HG02588 (cell line): ENCODE data around the gene OGFR.
A peak's percentile ranks its signal among the peaks of the same experiment; 100 is the strongest.

Source experiments
- ATAC-seq: cut with Tn5 transposase; IDR thresholded peaks from one replicate; pipeline ENCODE4 v1.9.1; 2021; ENCODE audit warnings: mild to moderate bottlenecking, moderate library complexity; ENCODE audit not compliant: unreplicated experiment

The OGFR gene

DNA sequence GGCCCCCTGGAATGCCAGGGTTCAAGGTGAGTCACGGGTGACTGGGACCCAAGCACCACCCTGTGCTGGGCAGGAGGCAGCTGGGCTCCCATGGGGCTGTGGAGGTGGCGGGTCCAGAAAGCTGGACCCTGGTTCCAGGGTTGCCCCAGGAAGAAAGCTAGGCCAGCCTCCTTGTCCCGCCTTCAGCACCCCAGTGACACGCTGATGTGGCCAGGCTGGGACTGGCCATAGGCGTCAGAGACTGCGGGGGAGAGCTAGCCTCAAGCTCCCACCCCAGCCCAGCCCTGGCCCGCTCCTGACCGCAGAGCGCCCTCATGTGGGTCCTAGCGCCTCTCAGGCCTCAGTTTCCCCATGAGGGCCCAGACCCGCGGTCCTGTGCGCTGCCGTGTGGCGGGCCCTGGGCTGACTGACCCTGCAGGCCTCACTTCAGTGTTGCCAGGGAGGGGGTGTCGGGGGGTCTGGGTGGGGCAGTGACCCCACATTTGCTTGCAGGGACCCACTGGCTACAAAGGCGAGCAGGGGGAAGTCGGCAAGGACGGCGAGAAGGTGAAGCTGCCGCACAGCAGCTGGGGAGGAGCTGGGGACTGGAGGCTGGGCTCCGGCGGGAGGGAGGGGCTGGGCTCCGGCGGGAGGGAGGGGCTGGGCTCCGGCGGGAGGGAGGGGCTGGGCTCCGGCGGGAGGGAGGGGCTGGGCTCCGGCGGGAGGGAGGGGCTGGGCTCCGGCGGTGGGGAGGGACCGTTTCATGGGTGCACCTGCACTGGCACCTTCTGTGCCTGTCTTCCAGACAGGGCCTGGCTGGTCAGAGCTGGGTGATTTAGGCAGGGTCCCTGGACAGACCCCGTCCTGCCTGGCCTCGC lies 20.1 kb downstream of the OGFR start:
- no peak for ATAC-seq

DNA sequence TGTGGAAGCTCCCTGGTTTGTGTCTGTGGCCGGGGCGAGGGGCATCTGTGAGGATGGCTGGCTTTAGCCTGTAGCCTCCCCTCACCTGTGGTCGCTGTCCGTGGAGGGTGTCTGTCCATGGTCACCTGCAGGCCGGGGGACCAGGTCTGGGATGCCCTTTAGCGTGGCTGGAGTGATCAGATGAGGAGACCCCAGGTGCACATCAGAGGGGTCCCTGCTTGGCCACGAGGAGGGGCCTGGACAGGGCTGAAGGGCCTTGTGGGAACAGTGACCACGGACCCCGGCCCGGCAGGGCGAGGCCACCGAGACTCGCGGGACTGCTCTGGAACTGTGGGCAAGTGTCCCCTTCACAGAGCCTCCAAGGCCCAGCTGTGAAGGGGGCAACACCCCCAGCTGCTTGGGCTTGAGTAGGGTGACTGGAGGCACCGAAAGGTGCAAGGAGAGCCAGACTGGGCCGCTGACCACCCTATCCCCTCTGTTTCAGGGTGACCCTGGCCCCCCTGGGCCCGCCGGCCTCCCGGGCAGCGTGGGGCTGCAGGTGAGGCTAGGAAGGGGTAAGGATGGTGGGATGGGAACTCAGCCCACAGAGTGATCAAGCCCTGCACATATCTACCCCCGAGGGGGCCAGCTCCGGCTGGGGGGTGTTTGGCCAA lies 20.8 kb downstream of the OGFR start:
- no peak for ATAC-seq

DNA sequence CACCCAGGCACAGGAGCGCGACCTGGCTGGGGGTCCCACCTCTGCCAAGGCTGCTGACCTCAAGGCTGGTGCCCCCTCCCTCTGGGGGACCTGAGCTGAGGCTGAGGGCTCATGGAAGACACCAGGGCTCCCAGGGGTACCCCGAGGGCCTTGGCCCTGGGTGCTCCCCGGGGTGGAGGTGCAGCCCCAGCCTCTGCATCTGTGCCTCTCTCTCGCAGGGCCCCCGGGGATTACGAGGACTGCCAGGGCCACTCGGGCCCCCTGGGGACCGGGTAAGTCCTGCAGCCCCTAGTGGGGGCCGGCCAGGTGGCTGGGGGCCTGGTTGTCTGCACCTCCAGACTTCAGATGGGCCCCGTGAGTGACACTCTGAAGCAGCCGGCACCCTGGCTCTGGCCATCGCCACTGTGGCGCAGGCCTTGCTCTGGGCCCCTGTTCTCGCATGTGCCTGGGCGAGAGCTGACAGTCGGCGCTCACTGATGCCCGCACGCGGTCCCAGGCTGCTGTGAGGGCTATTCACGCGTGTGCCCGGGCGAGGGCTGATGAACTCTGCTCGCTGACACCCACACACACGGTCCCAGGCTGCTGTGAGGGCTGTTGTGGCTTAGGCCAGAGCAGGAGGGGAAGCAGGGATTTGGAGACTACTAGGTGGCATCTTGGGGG lies 21.5 kb downstream of the OGFR start:
- no peak for ATAC-seq

DNA sequence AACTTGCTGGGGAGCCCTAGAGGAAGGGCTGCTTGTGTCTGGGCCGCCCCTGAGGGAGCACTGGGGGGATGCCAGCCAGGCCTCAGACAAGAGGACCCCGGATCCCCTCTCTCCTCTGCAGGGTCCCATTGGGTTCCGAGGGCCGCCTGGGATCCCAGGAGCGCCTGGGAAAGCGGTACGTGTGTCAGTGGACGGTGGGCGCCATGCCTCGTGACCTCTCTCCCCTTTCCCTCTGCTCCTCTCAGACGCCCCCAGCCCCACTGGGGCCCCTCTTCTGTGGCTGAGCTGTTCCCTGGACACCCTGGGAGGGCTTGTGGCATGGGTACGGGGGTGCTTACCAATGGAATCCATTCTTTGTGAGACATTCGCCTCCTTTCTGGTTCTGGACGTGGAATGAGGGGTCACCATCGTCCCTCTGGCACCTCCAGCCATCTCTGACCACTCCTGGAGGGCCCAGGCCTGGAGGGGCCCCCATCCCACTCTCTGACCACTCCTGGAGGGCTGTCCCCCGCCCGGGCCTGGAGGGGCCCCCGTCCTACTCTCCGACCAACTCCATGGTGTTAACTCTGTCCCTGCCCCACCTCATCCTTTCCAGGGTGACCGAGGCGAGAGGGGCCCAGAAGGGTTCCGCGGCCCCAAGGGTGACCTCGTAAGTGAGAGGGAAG lies 22.1 kb downstream of the OGFR start:
- ATAC-seq, result no peak

DNA sequence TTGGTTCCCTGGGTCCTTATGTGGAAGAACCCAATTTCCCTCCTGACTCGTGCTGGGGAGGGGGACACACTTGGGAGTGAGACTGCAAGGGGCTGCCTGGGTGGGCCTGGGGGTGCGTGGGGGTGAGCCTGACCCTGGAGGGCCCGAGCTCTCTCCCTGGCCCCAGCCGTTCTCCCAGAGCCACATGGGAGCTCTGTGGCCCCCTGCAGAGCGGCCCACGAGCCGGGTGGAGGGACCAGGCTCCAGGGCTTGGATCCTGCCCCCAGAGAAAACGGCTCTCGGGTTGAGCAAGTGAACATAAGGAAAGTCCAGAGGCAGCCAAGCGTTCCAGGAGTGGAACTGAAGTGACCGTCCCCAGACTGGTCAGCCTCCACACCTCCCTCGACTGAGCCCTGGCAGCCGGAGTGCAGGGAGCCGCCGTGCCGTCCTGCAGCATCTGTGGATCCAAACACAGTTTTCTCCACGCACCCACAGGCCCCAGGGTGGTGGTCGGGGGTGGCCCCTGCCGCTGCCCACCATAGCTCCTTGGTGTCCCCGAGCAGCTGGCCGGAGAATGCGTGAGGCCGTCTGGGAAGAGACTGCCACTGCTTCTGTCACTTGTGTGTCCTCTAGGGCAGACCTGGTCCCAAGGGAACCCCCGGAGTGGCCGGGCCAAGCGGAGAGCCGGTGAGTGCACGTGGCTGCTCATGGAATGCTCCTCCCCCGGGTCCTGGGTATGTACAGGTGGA lies 22.8 kb downstream of the OGFR start:
- ATAC-seq, result no peak

DNA sequence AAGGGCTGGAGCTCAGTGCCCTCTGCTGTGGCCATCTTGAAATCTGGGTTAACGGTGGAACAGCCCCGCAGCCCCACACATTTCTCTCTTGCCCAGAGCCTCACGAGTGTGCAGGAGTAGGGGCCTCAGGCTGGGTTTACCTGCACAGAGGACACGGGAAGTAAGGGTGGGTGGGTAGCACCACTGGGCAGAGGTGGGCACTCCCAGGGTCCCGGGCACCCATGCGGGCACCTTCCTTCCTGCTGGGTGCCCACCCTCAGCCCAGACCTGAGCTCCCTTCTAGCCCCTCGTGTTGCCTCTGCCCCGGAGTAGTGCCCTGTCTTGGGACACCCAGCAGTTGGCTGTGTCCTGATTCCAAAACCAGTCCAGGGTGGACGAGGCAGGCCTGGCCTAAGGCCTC lies 23.4 kb downstream of the OGFR start:
- ATAC-seq, result no peak

DNA sequence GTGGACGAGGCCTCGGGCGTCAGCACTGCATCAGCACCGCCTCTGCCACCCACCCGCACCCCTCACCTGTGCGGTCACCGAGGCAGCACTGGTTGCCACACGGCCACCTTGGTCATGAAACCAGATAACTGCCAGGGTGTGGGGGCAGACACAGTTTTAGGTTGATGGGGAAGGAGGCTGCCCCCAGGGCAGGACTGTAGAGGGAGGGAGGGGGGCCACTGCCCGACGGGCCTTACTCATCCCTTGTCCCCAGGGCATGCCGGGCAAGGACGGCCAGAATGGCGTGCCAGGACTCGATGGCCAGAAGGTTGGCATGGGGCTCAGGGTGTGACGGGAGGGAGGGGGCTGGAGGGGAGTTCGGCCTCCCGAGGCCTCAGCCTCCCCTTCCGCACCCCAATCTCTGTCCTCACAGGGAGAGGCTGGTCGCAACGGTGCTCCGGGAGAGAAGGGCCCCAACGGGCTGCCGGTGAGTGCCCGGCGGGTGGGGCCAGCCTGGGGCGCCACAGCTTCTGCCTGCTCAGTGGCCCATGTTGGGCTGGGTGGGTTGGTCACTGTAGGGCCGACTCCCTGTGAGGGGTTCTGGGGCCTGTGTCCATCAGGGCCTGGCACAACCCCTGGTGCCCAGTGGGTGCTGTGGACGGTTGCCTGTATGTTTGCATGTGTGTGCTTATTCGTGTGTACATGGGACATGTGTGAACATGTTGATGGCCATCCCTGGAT lies 24.0 kb downstream of the OGFR start:
- no peak for ATAC-seq

DNA sequence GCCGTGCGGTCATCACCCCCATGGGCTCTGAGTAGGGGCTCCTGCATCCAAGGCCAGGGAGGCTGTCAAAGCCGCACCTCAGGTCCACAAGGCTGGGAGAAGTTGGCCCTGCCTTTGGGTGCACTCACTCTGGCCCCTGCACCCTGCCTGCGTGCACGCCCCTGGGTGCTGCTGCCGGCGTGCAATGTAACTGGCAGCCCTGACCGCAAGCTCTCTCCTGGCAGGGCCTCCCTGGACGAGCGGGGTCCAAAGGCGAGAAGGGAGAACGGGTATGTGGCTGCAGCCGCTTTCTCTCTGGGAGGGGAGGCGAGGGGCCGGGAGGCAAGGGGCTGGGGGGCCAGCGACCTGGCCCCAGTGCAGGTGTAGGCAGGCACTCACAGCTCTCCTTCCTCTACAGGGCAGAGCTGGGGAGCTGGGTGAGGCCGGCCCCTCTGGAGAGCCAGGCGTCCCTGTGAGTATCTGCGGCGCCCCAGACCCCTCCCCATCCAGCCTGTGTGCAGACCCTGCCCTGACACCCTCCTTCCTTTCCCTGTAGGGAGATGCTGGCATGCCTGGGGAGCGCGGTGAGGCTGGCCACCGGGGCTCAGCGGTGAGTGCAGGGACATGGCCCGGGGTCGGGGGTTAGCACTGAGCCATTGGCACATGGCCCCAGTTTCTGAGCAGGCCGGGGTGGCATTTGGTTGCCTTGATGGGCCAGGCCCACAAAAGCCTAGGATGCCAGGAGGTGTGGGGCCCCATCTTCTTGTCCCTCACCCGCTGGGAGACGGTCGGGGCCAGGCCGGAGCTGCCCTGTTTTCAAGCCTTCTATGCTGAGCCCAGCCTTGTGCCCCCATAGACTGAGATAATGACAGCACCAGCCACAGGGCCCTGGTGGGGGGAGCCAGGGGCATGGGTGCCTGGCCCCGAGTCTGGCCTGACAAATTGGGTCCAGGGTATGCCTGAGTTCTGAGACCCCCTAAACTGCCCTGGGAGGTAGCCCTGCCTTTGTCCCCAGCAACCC lies 24.9 kb downstream of the OGFR start:
- no peak for ATAC-seq

DNA sequence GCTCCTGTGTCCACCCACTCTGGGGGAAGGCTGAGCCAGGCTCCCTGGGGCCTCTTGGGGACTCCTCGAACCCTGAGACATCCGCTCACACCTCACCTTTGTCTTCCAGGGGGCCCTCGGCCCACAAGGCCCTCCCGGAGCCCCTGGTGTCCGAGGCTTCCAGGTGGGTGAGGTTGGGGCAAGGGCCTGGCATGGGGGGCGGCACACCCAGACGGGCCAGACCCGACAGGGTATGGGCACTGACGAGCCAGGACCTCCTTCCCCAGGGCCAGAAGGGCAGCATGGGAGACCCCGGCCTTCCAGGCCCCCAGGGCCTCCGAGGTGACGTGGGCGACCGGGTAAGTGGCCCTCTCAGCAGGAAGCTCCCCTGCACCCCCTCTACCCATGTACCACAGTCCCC lies 25.6 kb downstream of the OGFR start:
- ATAC-seq, result no peak

DNA sequence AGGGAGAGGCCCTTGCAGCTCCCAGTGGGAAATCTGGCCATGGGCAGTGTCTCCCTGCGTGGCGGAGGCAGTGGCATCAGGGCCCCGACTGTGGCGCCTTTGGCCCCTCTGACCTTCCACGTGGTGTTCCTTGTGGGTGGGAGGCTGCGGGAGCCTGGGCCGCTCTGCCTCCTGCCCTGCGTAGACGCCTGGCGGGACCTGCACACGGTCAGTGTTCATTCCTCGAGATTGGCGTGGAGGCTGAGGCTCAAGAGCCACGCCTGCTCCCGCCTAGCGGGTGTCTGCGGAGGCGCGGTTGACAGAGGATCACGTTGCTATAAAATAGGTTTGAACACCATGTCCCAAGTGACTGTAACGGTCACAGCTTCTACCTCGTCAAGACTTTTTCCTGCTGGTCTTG lies 26.2 kb downstream of the OGFR start:
- ATAC-seq, result no peak

DNA sequence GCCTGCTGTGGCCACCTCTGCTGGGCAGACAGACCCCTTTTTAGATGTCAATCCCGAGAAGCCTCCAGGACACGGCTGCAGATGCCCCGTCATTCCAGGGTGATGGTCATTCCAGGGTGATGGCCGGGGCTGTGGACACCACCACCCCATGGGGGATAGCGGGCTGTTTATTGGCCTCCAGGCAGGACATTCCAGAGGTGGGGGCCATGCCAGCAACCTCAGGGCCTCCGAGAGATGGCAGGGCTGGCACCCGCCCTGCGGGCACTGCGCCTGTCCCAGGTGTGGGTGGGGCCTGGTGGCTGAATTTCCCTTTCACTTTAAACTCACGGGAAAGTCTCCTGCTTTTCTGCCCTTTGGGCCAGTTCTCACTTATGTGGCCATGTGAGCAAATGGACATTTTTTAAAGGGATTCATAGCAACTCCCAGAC lies 26.7 kb downstream of the OGFR start:
- ATAC-seq, result no peak

DNA sequence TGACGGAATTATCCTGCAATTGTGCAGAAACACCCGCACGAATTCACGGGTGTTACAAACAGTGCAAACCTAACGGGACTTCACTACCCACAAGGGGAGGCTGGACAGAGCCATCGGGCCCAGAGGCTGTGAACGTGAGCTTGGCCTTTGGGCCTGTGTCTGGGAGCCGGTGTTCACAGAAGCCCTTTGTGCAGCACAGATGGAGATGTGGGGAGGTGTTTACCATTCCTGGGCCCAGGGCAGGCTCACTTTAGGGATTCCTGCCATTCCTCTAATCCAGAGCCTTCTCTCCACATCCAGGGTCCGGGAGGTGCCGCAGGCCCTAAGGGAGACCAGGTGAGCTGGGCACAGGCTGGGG lies 27.2 kb downstream of the OGFR start:
- ATAC-seq, result no peak

DNA sequence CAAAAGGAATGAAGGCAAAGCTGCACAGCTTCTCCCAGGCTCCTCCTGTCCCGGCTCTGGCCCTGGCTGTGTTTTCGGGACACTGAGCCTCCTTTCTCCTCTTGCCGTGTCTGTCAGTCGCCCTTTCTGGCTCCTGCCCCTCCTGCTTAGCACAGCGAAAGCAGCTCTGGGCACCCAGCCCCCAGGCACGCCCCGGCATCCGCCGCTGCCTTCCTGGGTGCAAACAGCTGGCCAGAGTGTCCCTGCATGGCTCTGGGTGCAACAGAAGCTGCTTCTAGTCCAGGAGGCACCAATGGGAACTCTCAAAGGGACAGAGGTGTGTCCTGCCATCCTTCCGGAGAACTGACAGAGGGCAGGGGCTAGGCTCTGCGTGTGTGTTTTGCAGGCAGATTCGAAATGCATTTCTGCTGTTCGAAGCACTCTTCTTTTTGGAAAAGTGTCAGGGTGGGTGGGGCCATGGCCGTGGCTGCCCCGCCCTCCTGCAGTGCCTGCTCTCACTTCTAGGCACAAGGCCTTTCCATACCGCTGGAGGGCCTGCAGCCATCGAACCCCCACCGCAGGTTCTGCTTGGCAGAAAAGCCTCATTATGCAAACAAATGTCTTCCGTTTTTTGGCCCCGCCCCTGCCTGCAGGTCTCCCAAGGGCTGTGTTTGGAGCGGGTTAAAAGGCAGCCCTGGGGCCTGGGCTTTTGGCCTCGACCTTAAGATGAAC lies 27.7 kb downstream of the OGFR start:
- peak; percentile 55 for ATAC-seq

DNA sequence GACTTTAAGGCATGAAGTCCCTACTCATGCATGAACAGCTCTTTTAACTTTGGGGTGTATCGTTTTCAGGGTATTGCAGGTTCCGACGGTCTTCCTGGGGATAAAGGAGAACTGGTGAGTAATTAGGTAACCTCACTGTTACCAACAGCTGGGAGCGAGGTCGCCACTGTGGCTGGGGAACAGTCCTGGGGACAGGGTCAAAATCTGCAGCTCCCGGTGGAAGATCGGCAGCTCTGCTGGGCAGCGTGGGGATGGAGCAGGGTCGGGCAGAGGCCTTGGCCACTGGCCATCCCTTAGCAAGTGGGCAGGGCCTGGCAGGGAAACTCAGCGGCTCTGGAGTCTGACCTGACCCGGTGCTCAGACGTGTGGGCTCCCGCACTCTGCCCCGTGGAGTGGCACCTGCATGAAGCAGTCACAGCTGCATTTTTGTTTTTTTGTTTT lies 28.3 kb downstream of the OGFR start:
- ATAC-seq, result peak; percentile 27

DNA sequence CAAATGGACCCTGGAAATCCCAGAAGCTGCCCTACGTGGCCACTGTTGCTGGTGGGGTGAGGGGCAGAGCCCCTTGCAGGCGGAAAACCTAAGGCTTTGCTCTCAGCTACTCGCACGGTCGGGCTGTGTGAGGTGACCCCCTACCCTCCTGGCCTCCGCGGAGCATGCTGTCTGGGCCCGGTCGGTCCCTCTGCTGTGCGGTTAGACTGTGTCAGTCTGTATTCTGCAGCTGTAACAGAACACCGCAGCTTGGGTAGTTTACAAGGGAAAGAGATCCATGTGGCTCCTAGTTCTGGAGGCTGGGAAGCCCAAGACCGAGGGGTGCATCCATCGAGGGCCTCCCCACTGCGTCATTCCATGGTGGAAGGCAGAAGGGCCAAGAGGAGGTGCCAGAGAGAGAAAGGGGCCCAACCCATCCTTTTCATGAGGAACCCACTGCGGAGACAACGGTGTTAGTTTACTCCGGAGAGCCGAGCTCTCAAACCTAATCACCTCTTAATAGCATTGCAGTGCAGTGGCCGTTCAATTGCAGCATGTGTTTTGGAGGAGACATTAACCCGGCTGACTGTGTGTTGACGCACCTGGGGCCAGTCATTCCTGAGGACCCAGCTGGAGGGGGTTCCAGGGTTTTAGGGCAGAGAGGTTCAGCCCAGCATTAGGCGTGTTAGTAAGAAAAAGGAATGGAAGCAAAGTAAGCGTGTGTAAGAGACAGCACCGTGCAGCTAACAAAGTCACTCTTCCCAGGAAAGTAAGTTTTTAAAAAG lies 30.5 kb downstream of the OGFR start:
- ATAC-seq, result no peak

DNA sequence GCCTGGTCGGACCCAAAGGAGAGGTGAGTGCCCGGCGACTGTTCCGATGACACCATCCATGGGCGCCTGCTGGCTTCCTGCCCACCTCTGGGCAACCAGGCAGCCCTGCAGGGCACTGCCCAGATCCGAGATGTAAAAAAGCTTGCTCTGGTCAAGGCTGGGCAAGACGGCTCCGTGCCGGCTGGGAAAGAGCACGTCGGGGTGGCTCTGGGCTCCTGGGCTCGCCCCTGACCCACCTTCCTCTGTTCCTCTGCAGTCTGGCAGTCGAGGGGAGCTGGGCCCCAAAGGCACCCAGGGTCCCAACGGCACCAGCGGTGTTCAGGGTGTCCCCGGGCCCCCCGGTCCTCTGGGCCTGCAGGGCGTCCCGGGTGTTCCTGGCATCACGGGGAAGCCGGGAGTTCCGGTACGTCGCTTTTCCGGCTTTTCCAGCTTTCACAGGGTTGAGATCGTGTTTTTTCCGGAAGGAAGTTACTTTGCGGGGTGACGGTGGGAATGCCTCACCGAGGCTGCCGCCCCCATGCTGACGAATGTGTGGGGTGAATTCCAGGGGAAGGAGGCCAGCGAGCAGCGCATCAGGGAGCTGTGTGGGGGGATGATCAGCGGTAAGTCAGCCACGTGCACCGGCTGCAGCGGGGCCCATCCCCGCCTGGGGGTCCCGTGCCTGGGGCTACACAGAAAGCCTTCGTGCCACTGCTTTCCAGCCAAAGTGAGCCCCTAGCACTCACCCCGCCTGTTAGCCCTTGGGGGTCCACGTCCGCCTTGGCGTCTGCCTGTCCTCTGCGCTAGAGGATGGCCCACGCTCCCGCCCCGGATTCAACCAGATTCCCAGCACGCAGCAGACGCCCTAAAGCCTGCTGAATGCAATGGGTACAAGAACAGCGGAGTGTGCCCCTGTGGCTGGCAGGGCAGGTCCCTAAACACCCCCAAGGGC lies 31.6 kb downstream of the OGFR start:
- no peak for ATAC-seq
